Omental fat pad (tissue), 4 donors: ENCODE data around the gene SCIN. TPM values are rescaled to one million over a fixed set of nuclear protein-coding genes. Genes with fewer than 3 reads are reported as not detected.

ENCODE experiments used
- ATAC-seq: fragments of 150-250 bp; one replicate; pipeline ENCODE4 v1.9.1; 2016; ENCODE audit warnings: mild to moderate bottlenecking, moderate library complexity; ENCODE audit not compliant: low FRiP score
- DNase-seq: peaks from one replicate; pipeline ENCODE4 v3.0.0-alpha.2; 2019; ENCODE audit warnings: low spot score
- CTCF ChIP-seq, 3 donors: fragments of 450-650 bp; IDR thresholded peaks; one replicate each; pipeline ENCODE4 v1.5.1; 2016 to 2017; ENCODE audit warnings: antibody characterized with exemption in 3 of 3, mild to moderate bottlenecking in 3 of 3, moderate library complexity in 2 of 3
- total RNA-seq, 4 donors: library from RNA; depleted of rRNA; stranded (reverse); fragments of >200 nt; gene quantifications; one replicate each; pipeline ENCODE4 v1.1.0, GENCODE V29; 2016

SCIN gene
- total RNA-seq, 4 donors from 2014 or later = 1.4 to 15.7 (median 7.9) TPM

- TF ChIP-seq CTCF (IDR thresholded peaks at IDR 0.05) = no peak
- ATAC-seq = no peak
- no peak for DNase-seq
These were observed 124.3 kb downstream of the SCIN start for GRCh38 chr7:12694817-12695216.

GRCh38 chr7:12695965-12696364, 125.4 kb downstream of the SCIN start:
- ATAC-seq (peak; percentile 76), DNase-seq (no peak)
- no peak for TF ChIP-seq CTCF (IDR thresholded peaks at IDR 0.05)

GRCh38 chr7:12699299-12699698, 128.8 kb downstream of the SCIN start:
- TF ChIP-seq CTCF (IDR thresholded peaks at IDR 0.05) = no peak
- DNase-seq (no peak), ATAC-seq (no peak)

- no peak for TF ChIP-seq CTCF (IDR thresholded peaks at IDR 0.05)
- no peak for DNase-seq
- no peak for ATAC-seq
These were observed 130.9 kb downstream of the SCIN start for GRCh38 chr7:12701433-12701832.

- DNase-seq (no peak), ATAC-seq (no peak)
- no peak for TF ChIP-seq CTCF (IDR thresholded peaks at IDR 0.05)
These were observed 133.4 kb downstream of the SCIN start for GRCh38 chr7:12703881-12704280.

- ATAC-seq (peak; percentile 56), DNase-seq (no peak)
- TF ChIP-seq CTCF (IDR thresholded peaks at IDR 0.05) = no peak
These were observed 135.4 kb downstream of the SCIN start for GRCh38 chr7:12705878-12706277.

GRCh38 chr7:12706900-12707536, 136.5 kb downstream of the SCIN start:
- TF ChIP-seq CTCF (IDR thresholded peaks at IDR 0.05) = no peak
- ATAC-seq (peak; percentile 75), DNase-seq (no peak)
